Urothelium cell line (cell line): ENCODE results near the gene RAB25.
"Not testable (repeated sequence)": the region's sequence is repeated elsewhere in the genome, so short reads cannot be mapped to it uniquely, and the experiment has no call there.

ENCODE experiments used
- DNase-seq: peaks from one replicate; pipeline ENCODE4 v3.0.0; 2011; ENCODE audit warnings: low spot score, mixed read lengths
- FAIRE-seq: peaks from 2 replicates; lab custom pipeline; 2011; peaks lifted over from hg19 to GRCh38; lab: Jason Lieb, UNC

Gene RAB25

DNA sequence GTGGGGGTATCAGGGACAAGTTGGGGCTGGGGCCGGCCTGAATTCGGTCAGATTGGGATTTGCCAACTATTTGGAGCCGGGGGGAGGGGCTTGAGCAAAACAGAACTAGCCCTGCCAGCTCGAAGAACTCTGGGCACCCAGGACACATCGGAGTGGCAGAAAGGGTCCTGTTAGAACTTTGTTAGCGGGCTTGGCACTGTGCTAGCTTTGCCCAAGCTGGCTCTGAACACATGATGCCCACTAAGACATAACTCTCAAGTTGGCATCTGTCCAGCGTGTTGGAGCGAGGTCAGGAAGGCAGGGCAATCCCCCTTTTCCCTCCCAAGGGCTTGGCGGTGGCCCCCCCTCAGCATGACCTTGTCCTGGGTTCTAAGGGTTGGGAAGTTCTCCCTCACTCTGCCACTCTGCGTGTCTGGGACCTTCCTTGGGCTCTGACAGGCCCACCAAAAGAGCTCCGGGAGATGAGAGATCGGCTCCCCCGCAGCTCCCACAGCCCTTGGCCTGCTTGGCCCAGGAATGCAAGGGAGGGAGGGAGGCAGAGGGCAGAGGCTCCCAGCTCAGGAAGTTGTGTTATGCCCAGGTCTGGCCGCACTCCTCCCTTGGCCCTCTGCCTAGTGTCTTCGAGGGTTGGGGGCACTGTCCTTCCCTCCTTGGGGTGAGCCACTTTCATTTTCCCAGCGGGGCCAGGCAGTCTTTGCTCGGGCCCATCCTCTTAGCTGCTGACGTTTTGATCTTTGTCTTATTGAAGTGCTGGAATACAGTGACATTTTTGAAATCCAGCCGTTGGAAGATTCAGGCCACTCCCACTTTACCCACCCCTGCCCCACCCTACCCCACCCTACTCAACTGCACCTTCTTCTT is 54.8 kb downstream of the RAB25 start:
- DNase-seq (peak; percentile 63), FAIRE-seq (no peak)

DNA sequence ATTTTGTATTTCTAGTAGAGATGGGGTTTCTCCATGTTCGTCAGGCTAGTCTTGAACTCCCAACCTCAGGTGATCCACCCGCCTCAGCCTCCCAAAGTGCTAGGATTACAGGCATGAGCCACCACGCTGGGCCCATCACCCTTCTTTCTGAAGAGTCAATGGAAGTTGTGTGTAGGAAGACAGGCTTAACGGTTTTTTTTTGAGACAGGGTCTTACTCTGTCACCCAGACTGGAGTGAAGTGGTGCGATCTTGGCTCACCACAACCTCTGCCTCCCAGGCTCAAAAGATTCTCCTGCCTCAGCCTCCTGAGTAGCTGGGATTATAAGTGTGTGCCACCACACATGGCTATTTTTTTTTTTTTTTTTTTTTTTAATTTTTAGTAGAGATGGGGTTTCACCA is 55.8 kb downstream of the RAB25 start:
- not testable (repeated sequence) for DNase-seq, FAIRE-seq

DNA sequence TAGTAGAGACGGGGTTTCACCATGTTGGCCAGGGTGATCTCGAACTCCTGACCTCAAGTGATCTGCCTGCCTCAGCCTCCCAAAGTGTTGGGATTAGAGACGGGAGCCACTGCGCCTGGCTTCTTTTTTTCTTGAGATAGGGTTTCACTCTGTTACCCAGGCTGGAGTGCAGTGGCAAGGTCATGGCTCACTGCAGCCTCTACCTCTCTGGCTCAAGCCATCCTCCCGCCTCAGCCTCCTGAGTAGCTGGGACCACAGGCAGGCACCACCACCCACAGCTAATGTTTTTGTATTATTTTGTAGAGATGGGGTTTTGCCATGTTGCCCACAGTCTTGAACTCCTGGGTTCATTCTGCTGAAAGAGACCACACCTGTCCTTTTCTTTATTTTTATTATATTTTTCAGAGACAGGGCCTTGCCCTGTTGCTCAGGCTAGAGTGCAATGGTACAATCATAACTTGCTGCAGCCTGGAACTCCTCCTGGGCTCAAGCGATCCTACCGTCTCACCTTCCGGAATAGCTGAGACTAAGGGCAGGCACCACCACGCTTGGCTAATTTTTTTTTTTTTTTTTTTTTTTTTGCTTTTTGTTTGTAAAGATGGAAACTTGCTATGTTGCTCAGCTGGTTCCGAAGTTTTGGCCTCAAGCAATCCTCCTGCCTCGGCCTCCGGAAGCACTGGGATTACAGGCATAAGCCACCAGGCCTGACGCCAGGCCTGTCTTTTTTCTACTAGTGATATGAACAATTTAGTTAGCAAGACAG is 56.6 kb downstream of the RAB25 start:
- no peak for FAIRE-seq

DNA sequence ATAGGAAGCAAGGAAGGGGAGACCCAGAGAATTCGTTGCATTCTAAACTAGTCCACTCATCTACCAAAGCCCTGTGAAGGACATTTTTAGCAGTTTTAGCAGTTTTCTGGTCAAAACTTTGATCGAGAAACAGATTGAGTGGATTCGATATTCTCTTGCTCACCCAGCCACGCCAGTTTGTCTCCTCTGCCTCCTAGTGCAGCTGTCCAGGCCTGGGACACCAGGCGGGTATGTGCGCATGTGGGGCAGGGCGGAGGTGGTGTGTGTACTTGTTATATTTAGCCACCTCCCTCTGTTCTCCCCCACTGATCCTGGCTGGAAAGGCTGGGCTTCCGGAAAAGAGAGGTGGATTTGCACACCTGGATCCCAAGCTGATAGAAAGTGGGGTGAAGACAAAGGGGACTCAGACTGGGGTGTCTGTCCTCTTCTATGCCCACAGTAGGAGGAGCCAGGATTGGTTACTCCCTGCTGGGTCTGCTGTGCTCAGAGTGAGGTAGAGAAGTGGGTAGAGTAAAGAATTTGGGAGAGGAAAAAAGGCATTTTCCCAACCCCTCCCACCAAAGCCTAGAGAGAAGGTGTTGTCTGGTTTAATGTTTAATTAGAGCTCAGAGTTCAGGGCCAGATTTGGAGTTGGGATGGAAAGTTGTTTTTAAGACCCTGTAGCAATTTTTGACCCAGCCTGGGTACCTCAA is 57.4 kb downstream of the RAB25 start:
- FAIRE-seq (no peak), DNase-seq (no peak)

More for the DNA sequence above, 56.6 kb downstream of the RAB25 start:
- DNase-seq: no peak

DNA sequence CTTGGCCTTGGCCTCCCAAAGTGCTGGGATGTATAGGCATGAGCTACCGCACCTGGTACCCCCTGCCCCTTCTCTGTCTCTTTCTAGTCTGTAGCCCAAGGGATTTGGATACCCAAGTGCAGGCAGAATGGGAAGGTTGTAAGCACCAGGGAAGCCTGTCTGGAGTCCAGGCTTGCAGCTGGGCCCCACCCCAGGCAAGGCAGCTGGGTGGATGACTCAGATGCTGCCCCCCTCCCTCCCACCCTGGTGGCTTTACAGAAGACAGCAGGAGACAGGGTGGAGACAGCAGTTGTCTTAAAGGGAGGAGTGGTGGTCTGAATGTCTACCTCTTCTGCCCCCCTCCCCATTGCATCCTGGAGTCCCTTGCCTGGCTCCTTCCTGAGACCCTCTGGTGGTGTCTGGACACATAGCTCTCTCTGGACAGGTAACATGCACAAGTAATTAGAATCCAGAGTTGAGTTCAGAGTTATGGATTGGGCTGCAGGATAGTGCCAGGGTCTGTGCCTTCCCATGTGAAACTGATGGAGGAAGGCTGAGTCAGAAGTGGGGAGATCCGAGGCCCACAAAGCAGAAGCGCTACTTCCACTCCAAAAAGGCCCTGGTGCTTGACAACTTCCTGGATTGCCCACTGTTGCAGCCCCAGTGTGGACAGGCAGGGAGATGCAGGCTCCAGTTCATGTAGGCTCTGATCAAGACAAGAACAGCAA is 58.7 kb downstream of the RAB25 start:
- DNase-seq (peak; percentile 84), FAIRE-seq (no peak)
